Progenitor cell of endocrine pancreas (in vitro differentiated cells): ENCODE results near the gene MARCHF3. TPM values are rescaled to one million over a fixed set of nuclear protein-coding genes. Genes with fewer than 3 reads are reported as not detected.

Experiments used
- DNase-seq: peaks from one replicate; pipeline ENCODE4 v3.0.0; 2021; ENCODE audit warnings: low spot score; ENCODE audit not compliant: unreplicated experiment
- H3K27ac Mint-ChIP-seq: 2 replicates; pipeline ENCODE4 v1.8.0; 2021; ENCODE audit warnings: mild to moderate bottlenecking, moderate library complexity, mixed read lengths
- H3K27me3 Mint-ChIP-seq: 2 replicates; pipeline ENCODE4 v1.8.0; 2021; ENCODE audit warnings: mixed read lengths
- H3K36me3 Mint-ChIP-seq: 2 replicates; pipeline ENCODE4 v1.8.0; 2022; ENCODE audit warnings: mixed read lengths; ENCODE audit not compliant: insufficient read depth
- H3K4me1 Mint-ChIP-seq: 2 replicates; pipeline ENCODE4 v1.8.0; 2021; ENCODE audit warnings: low read depth, mixed read lengths
- H3K4me3 Mint-ChIP-seq: 2 replicates; pipeline ENCODE4 v1.8.0; 2021; ENCODE audit warnings: low read depth, mild to moderate bottlenecking, moderate library complexity, mixed read lengths
- H3K9me3 Mint-ChIP-seq: 2 replicates; pipeline ENCODE4 v1.8.0; 2021; ENCODE audit warnings: low read depth, mixed read lengths
- total RNA-seq: library from RNA; stranded (reverse); gene quantifications from 2 replicates; pipeline ENCODE4 v1.2.1, GENCODE V29; 2021
- TF ChIP-seq, protein P1 (sequence below): fragments of 200-600 bp; sonication (generic); IDR thresholded peaks from one replicate; pipeline ENCODE4 v1.5.0; 2021; ENCODE audit warnings: antibody characterized with exemption, mild to moderate bottlenecking; ENCODE audit not compliant: unreplicated experiment

The MARCHF3 gene
- total RNA-seq, 1 donor from 2014 or later, result 11.6 TPM

GRCh38 chr5:126982926-126983873, 47.2 kb downstream of the MARCHF3 start:
- H3K9me3 Mint-ChIP-seq, result no peaks in the 10 kb centered on the region
- no peak overlapping the region for H3K27ac Mint-ChIP-seq
- TF ChIP-seq, protein P1, sequence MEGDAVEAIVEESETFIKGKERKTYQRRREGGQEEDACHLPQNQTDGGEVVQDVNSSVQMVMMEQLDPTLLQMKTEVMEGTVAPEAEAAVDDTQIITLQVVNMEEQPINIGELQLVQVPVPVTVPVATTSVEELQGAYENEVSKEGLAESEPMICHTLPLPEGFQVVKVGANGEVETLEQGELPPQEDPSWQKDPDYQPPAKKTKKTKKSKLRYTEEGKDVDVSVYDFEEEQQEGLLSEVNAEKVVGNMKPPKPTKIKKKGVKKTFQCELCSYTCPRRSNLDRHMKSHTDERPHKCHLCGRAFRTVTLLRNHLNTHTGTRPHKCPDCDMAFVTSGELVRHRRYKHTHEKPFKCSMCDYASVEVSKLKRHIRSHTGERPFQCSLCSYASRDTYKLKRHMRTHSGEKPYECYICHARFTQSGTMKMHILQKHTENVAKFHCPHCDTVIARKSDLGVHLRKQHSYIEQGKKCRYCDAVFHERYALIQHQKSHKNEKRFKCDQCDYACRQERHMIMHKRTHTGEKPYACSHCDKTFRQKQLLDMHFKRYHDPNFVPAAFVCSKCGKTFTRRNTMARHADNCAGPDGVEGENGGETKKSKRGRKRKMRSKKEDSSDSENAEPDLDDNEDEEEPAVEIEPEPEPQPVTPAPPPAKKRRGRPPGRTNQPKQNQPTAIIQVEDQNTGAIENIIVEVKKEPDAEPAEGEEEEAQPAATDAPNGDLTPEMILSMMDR, result no peak
- peaks cover 2% of the 10 kb centered on the region for H3K4me1 Mint-ChIP-seq
- no peaks in the 10 kb centered on the region for H3K36me3 Mint-ChIP-seq
- H3K4me3 Mint-ChIP-seq, result no peak overlapping the region
- no peaks in the 10 kb centered on the region for H3K27me3 Mint-ChIP-seq
- no peak for DNase-seq

GRCh38 chr5:126982202-126982601, 48.2 kb downstream of the MARCHF3 start:
- Mint-ChIP-seq H3K36me3 (no peaks in the 10 kb centered on the region), H3K27ac (no peak overlapping the region), H3K9me3 (no peaks in the 10 kb centered on the region), H3K4me1 (peaks cover 2% of the 10 kb centered on the region), H3K4me3 (no peak overlapping the region), H3K27me3 (no peaks in the 10 kb centered on the region)
- TF ChIP-seq, protein P1, result no peak
- DNase-seq, result no peak

GRCh38 chr5:126981701-126982100, 48.7 kb downstream of the MARCHF3 start:
- Mint-ChIP-seq H3K27me3 (no peaks in the 10 kb centered on the region), H3K27ac (no peak overlapping the region), H3K9me3 (no peaks in the 10 kb centered on the region), H3K4me3 (no peak overlapping the region), H3K4me1 (peaks cover 2% of the 10 kb centered on the region), H3K36me3 (no peaks in the 10 kb centered on the region)
- no peak for DNase-seq
- TF ChIP-seq, protein P1, result no peak

- H3K9me3 Mint-ChIP-seq, result no peaks in the 10 kb centered on the region
- peaks cover 2% of the 10 kb centered on the region for H3K4me1 Mint-ChIP-seq
- TF ChIP-seq, protein P1, result no peak
These were observed 49.1 kb downstream of the MARCHF3 start for GRCh38 chr5:126981222-126981621.

GRCh38 chr5:126978258-126978657, 52.1 kb downstream of the MARCHF3 start:
- Mint-ChIP-seq H3K4me1 (peaks cover 2% of the 10 kb centered on the region), H3K4me3 (no peak overlapping the region), H3K9me3 (no peaks in the 10 kb centered on the region), H3K27me3 (no peaks in the 10 kb centered on the region), H3K36me3 (no peaks in the 10 kb centered on the region), H3K27ac (no peak overlapping the region)
- TF ChIP-seq, protein P1, result no peak
- DNase-seq, result no peak

More at GRCh38 chr5:126981222-126981621, 49.1 kb downstream of the MARCHF3 start:
- DNase-seq, result no peak
- no peak overlapping the region for H3K4me3 Mint-ChIP-seq
- H3K27ac Mint-ChIP-seq, result no peak overlapping the region
- H3K36me3 Mint-ChIP-seq, result no peaks in the 10 kb centered on the region
- H3K27me3 Mint-ChIP-seq, result no peaks in the 10 kb centered on the region
